GM15510 (cell line): ENCODE results near the gene EYA2.

Experiments
- POLR2A ChIP-seq: IDR thresholded peaks from 3 replicates; pipeline ENCODE4 v1.6.1; 2011; ENCODE audit warnings: borderline replicate concordance; ENCODE audit not compliant: insufficient read length; ENCODE audit errors: extremely low read depth

EYA2 gene

DNA sequence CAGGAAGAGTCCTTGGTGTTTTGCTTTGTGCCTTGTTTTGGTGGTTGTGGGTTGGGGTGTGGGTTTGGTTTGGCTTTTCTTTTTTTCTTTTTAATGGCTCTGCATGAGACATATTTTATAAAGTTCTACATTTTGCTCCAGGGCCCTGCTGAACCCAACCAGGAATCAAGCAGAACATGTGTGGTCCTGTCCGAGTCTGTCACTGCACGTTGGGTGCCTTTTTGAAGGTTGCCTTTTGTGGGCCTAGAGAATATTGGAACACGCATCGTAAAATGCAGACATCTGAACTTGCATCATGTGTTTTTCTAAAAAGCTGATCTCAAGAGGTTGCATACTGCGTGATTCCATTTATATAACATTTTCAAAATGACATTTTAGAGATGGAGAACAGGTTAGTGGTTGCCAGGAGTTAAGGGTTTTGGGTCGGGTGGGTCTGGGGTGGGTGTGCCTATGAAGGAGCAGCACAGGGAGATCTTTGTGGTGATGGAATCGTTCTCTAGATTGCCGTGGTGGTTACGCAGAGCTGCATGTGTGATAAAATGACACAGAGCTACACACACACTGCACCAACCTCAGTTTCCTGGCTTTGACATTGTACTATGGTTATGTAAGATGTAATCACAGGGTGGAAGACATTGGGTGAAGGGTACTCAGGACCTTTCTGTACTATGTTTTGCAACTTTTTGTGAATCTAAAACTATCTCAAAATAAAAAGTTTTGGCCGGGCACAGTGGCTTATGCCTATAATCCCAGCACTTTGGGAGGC is 80.2 kb downstream of the EYA2 start:
- TF ChIP-seq POLR2A = no peak

DNA sequence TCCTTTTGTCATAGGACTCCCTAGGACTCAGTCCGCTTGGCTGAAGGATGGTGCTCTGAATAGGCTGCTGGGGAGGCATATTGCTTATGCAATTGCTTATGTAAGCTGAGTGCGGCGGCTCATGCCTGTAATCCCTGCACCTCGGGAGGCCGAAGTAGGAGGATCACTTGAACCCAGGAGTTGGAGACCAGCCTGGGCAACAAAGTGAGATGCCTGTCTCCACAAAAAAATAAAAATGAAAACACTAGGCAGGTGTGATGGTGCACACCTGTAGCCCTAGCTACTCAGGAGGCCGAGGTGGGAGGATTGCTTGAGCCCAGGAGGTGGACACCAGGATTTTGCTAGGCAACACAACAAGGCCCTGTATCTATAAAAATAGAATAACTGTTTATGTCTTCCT is 81.3 kb downstream of the EYA2 start:
- no peak for TF ChIP-seq POLR2A

DNA sequence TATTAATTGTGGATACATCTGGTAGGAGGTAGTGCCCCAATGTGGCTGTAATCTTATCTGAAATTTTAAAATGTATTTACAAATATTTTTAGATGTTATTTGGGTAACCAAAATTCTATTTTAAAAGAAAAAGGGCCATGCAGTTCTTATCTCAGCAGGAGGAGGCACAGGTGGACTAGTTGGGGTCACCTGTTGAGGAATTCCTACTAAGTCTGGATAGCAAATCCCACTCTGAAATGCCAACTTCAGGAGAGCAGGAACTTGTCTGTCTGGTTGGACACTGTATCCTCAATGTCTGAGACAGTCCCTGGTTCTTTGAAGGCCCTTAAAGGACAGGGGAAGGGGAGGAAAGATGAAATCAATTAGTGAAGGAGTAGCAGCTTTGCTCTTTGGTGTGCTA is 82.6 kb downstream of the EYA2 start:
- no peak for TF ChIP-seq POLR2A

DNA sequence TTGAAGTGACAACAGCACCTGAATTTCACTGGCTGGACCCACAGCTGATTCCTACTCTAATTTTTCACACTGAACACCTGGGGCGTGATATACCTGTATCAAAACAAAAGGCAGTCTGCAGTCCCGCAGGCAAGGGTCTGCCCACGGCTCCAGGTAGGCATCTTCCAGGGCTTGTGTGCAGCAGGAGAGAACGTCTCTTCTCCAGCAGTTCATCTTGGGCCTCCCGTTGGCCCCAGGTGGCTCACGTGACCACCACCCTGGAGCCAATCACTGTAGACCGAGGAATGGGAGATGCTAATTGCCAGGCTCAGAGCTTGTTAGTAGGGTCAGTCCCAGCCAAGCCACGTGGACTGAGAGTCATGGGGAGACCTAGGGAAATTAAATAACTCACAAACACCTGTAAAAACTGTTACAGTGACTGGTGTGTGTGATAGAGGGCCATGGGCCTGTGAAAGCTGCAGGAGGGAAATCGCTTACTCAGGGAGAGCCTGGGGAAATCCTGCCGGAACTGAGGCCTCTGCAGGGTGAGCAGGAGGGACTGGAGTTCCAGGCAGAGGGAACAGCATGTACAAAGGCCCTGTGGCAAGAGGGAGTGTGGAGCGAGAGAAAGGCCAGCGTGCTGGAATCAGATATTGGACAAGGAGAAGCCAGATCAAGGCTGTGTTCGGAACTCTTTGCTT is 83.4 kb downstream of the EYA2 start:
- no peak for TF ChIP-seq POLR2A

DNA sequence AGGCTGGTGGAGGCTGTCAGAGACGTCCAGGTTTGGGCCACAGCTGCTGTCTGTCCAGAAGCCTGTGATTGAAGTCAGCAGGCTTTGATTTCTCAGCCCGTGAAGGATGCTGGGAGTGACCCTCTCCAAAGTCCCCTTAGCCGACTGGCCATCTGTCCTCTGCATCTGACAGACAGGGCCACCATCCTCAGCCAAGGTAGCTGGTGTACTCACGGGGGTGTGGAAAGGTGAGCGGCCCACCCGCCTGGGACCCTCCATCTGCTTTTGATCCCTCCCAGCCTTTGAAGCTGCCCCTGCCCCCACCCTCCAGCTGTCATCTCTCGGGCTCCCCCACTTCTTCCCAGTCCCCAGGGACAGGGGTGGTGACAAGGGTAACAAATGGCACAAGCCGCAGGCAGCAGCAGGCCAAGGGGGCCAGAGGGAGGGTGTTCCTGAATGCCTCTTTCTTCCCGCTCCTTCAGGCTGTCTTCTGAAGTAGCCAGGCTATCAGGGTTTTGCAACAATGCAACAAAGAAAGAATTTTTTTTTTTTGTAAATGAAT is 84.4 kb downstream of the EYA2 start:
- TF ChIP-seq POLR2A = no peak

DNA sequence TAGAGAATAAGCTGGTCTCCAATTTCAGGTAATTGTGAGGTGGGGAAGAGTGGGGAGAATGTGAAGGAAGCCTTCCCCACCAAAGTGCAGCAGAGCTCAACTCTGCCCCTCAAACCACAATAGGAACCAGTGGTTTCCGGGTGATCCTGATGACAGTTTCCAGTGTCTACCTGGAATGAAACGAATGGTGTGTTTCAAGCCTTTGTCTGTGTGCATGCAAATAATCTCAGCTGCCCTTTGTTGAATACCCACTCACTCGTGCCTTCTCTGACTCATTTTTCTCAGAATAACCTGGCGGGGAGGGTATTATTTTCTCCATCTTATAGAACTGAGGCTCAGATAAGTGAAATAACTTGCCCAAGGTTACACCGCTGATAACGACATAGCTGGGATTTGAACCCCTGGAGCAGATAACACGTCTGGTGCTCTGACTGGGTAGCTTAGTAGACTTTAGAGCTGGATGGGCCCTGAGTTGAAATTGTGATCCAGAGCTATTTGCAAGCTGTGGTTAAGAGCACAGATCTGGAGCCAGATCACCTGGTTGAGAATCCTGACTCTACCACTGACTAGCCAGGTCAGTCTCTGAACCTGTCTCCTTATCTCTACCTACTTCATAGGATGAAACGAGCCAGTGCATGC is 85.1 kb downstream of the EYA2 start:
- TF ChIP-seq POLR2A = no peak

DNA sequence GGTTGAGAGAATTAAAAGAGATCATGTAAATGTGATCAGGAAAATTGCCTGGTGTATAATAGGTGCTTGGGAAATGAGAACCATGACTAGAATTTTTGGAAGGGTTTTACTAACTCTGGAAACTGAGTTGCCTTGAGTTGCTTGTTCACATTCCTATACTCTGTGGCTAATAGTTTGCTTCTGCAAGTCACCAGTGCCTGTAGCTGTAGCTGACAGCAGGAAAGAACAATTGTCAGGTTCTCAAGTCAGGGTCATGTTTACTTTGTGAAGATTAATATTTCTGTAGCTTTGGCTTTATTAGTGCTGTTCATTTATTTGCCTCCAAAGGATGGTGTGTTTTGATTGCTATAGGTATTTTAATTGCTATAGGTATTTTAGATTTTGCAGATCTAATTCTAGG is 86.5 kb downstream of the EYA2 start:
- TF ChIP-seq POLR2A = no peak

DNA sequence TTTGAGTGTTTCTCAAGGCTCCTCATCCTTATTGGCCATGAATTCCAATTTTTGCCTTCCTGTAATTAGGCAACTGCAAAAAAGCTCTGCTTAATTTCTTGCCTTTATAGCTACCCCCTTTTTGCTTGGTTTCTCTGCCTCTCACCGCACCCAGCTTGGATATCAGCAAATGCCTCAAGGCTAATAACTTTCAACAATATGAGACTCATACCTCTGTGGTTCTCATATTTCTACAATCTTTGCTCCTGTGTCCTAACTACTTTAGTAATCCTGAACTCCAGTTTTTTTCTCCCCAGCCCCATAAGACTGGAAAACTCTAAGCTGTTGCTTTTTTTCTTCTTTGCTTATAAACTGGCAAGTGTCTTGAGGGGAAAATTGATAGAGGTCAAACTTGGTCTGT is 88.8 kb downstream of the EYA2 start:
- no peak for TF ChIP-seq POLR2A

DNA sequence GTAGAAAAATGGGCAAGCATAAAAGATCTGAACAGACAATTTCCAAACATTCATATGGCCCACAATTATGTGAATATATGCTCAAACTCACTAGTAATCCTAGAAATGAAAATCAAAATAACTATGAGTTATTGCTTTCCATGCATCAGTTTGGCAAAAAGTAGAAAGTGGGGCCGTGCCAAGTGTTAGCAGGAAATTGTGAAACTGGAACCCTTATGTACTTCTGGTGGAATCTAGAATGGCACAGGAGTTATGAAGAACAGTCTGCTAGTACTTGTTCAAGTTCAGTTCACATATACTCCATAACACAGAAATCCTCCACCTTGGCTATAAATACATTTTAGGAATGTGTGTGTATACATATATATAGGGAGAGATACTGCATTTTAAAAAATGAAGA is 89.8 kb downstream of the EYA2 start:
- no peak for TF ChIP-seq POLR2A

DNA sequence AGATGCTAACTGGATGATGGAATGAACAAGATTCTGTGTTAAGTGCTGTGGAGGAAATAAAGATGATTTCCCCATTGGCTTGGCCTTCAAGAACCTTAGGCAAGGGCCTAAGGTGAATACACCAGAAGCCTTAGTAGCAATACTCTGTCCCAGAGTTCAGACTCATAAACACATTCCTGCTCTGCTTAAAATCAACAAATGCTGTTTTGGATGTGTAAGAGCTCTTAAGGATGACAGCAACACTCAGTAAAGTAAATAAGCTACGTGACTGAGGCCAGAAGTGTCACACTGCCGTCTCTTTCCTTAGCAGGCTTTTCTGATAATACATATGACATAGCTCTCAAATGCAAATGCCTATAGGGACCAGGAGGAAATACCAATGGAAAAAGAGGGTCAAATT is 90.6 kb downstream of the EYA2 start:
- no peak for TF ChIP-seq POLR2A

DNA sequence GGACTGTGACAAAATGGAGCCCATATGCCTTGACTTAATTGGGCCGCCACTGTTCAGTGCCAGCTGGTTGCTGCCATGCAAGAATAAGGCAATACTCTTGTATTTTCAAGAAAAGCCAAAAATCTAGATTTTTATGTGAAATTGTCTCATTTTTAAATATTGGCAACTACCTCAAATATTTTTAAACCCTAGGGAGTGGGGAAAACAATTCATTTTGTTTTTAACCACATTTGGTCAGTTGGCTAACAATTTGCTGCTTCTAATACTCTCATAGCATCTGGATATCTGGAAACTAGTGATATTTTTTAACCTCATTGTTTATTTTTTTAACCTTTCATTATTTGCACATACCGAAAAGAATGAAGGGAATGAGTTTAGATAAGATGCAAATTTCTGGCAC is 91.0 kb downstream of the EYA2 start:
- TF ChIP-seq POLR2A = no peak

DNA sequence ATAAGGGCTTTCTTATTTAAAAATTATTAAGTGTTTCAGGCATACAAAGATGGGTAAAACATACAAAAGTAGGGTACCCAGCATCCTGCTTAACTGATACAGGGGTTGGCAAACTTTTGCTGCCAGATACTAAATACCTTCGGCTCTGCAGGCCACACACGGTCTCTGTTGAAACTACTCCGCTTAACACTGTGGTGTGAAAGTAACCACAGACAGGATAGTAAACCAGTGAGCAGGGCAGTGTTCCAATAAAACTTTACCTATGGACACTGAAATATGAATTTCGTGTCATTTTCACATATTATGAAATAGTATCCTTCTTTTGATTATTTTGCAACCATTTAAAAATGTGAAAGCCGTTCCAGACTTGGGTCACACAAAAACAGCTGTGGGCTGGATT is 92.4 kb downstream of the EYA2 start:
- TF ChIP-seq POLR2A = no peak

DNA sequence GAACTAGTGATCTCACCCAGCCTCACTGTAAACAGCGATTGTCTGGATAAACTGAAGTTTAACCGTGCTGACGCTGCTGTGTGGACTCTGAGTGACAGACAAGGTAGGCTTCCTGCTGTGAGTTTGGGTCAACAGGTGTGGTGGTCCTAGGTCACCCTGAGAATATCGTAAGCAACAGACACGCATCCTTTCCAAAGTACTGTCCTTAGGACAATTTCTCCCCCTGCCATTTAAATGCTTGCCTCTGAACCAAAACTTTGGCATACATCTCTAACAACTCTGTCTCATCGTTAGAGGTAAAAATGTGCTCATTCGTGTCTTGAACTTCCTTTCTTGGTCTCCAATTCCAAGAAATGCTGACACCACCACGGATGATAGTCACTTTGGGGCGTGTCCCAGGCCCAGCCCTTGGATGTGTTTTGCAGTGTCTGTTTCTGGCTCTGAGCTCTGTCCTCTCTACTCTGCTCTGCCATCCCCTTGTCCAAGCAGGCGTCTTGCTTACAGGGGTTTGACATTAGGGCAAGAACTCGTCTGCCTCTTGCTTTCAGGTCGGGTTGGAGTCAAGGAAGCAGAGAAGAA is 95.5 kb downstream of the EYA2 start:
- no peak for TF ChIP-seq POLR2A

DNA sequence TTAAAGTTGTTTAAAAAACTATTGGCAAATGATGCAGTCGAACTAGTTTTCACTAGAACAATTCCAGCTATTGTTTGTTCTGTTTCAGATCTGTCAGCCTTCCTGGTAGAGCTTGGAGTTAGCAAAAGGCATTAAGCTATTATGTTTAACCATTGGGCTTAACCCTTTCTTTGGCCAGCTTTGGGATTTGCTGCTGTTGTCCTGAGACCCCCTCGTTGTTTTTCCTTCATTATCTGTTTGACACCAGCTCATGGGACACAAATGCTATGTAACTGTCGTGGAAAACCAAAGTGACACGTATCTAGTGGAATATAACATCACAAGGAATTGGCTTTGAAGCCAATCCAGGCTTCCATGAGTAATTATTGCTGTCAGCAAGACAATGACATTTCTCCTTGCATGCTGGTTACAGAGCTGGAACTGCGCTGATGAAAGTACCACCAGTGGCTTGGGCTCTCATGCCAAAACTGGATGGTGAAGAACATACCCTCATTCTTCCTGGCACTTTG is 96.0 kb downstream of the EYA2 start:
- no peak for TF ChIP-seq POLR2A

DNA sequence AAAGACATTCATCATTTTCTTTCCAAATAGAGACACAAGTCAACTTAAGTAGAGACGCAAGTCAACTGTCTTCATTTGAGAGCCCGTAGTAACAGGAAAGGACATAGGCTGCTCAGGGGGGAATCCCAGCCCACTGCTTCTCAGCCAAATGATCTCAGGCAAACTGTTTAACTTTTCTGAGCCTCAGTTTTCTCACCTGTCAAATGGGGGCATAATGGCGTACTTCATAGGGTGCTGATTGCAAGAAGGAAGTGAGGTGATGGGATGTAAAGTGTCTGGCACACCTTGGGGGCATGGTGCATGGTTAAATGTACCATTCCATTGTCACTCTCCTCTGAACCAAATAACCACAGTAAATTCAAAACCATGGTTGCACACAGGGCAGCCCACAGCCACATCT is 96.5 kb downstream of the EYA2 start:
- TF ChIP-seq POLR2A = no peak
